NCI-H526 treated with DMSO at 0.1 percent for 48 hours (cell line): ENCODE measurements around the gene OR10A4.
A peak's percentile ranks its signal among the peaks of the same experiment; 100 is the strongest.
"Not testable (repeated sequence)": the region's sequence is repeated elsewhere in the genome, so short reads cannot be mapped to it uniquely, and the experiment has no call there.

Experiments used
- DNase-seq: peaks from one replicate; lab custom pipeline; 2025; lab: John Stamatoyannopoulos, UW

Gene OR10A4

DNA sequence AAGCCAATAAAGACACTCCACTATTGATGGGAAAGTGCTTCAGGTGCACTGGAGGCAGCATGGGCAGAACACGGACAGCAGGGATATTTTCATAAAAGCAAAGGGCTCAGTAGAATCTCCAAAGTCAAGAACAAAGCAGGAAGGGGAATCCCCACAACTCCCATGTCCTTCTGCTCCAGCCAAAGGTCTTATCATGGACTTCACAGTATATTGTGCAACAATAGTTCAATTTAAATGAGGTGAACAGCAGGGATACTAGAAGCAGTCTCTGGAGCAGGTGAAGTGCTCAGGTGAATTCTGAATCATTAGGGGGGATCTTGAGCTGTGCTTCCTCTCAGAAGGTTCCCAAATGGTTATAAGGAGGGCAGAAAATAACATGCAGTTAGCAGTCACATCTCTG lies 22.5 kb downstream of the OR10A4 start:
- DNase-seq, result no peak

GRCh38 chr11:6900327-6900999 lies 24.0 kb downstream of the OR10A4 start:
- DNase-seq, result no peak

- not testable (repeated sequence) for DNase-seq
Observed at GRCh38 chr11:6904804-6905203, 28.4 kb downstream of the OR10A4 start.

- DNase-seq, result no peak
Observed at GRCh38 chr11:6911378-6911777, 35.0 kb downstream of the OR10A4 start.

GRCh38 chr11:6911948-6912347 lies 35.5 kb downstream of the OR10A4 start:
- DNase-seq, result no peak

DNA sequence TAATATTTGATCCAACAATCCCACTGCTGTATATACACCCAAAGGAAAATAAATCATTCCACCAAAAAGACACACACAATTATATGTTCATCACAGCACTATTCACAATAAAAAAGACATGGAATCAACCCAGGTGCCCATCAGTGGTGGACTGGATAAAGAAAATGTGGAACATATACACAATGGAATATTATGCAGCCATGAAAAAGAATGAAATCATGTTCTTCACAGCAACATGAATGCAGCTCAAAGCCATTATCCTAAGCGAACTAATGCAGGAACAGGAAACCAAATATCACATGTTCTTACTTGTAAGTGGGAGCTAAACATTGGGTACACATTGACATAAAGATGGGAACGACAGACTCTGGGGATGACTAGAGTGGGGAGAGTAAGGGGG lies 43.3 kb downstream of the OR10A4 start:
- no peak for DNase-seq

DNA sequence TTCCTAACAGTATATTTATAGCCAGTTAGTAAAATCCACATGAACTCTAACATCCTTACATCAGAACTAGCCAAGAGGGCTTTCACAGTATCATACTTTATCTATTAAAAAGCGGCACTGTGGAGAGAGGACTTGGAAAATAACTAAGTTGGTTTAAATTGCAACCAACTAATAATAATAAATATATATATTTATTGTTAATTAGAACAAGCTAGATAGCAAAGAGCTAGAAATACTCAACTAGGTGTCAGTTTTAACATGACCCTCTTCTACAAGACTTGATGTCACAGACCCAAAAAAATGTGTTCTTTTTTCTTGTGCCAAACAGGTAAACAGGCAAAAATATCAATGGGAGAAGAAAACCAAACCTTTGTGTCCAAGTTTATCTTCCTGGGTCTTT lies 44.3 kb downstream of the OR10A4 start, which contains the start of gene OR2D3:
TSS of gene OR2D3 (plus strand) at position 301 of the 400 bp plus-strand sequence. CDS start at position 301, 0 bp downstream.
- no peak for DNase-seq

GRCh38 chr11:6925007-6925577 lies 48.7 kb downstream of the OR10A4 start:
- DNase-seq, result no peak

- no peak for DNase-seq
Observed at GRCh38 chr11:6925636-6926207, 49.3 kb downstream of the OR10A4 start.

DNA sequence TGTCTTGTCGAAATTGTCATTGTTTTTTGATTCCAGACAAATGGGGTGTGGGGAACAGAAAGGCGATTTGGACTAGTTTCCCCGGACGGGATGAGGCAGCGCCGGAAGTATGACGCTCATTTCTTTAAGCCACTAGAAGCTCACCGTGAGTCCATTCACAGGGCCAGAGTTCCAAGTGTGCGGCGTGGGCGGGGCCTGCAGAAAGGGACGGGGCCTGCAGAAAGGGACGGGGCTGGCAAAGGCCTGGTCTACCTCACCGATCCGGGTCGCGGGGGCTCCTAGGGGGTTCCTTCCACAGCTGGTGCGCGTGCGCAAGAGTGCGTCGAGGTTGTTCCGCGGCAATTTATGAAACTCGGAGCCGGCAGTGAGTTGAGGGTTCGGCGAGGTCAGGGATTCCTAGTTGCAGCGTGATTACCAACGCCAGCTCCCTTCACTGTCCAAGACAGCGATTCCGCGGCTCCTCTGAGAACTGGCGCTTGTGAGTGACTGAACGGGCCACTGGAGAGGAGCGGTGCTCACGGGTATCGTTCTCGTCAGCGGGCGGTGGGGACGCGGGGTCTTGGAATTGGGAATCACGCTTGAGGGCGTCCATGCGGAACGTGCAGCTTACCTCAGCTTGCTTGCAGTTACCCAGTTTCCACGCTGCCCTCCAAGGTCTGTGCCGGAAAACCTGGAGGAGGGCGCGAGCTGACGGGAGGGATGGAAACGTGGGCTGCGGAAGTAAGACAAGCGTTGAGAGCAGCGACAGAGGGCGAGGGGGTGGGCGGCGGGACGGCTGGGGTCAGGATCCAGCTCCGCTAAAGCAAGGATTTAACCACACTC lies 50.0 kb downstream of the OR10A4 start, which contains the start of gene ZNF215:
TSS of gene ZNF215 (plus strand) at position 219 of the 822 bp plus-strand sequence. CDS start 5,847 bp downstream, outside the sequence.
- DNase-seq, result peak; percentile 75

DNA sequence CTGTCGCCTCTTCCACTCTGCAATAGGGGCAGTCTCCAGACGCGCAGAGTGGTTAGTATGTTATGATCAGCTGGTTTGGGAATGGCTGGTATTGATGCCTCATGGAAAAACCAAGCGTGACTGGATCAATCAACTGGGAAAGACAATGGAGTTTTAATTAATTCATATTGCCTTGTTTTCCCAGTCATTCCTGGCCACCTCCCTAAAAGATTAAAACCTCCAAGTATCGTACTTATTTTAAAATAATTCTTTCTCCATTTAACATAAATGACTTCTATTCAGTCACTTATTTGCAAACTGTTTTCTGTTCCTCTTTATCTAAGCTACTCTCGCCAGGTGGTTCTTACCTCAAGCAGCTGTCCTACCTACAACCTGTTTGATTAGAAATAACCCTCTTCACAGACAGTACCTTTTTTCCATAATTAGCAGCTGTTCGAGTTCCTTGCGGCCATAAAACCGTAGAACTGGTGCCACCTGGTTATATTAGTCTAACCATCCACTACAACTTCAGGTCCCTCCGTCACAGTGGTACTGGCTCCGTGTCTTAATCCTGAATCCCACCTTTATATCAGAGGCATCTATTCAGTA lies 50.7 kb downstream of the OR10A4 start:
- DNase-seq, result peak; percentile 82
